Measurements from ENCODE around the gene DTHD1. TPM values are rescaled to one million over a fixed set of nuclear protein-coding genes. Genes with fewer than 3 reads are reported as not detected.

DTHD1 gene
- total RNA-seq, 1 donor from 2014 or later, result not detected

DNA sequence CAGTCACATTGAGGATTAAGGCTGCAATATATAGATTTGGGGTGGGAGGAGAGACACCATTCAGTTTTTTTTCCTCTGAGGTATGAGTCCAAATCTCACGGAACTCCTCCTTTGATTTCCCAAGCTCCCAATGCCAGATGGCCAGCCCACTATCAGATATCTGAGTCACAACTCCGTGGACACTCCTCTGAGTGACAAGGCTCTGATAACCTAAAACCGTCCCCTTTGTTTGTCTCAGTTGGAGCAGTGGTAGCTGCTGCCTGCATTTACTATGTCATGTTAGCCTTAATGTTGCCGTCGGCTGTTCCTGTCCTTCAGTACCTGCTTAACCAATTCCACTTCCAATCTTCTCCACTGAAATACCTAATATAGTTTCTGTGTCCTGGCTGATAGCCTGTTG, 107.3 kb downstream of the DTHD1 start:
- Histone ChIP-seq H3K27ac (replicated peaks) (no peak overlapping the region), H3K9me3 (replicated peaks) (no peaks in the 10 kb centered on the region), H3K4me1 (no peaks in the 10 kb centered on the region), H3K27me3 (ENCODE audit: low read depth) (peaks cover 13% of the 10 kb centered on the region), H3K36me3 (no peaks in the 10 kb centered on the region), H3K4me3 (no peak overlapping the region)
- DNase-seq, result no peak
- TF ChIP-seq, protein P1, sequence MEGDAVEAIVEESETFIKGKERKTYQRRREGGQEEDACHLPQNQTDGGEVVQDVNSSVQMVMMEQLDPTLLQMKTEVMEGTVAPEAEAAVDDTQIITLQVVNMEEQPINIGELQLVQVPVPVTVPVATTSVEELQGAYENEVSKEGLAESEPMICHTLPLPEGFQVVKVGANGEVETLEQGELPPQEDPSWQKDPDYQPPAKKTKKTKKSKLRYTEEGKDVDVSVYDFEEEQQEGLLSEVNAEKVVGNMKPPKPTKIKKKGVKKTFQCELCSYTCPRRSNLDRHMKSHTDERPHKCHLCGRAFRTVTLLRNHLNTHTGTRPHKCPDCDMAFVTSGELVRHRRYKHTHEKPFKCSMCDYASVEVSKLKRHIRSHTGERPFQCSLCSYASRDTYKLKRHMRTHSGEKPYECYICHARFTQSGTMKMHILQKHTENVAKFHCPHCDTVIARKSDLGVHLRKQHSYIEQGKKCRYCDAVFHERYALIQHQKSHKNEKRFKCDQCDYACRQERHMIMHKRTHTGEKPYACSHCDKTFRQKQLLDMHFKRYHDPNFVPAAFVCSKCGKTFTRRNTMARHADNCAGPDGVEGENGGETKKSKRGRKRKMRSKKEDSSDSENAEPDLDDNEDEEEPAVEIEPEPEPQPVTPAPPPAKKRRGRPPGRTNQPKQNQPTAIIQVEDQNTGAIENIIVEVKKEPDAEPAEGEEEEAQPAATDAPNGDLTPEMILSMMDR (IDR thresholded peaks at IDR 0.05; ENCODE audit: borderline replicate concordance), result no peak
- intact Hi-C loops (cut with micrococcal nuclease), result no loop called here

DNA sequence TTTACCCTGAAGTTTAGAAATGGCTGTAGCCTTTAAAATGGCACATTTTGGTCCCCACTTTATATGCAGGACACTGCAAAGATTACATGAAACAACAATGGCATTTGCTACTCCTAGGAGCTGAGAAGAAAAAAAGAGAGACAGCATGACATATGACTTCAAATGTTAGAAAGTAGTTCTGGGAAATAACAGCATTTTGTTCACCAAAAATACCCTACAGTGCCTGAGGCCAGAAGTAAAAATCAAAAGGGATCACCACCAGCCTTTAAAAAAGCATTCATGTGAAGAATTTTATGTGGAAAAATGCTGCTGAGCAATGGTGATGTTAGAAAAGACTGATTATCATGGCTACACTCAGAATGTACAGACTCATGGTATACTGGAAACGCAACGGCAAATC, 110.0 kb downstream of the DTHD1 start:
- no peaks in the 10 kb centered on the region for H3K36me3 ChIP-seq
- no peak overlapping the region for H3K27ac ChIP-seq (replicated peaks)
- H3K27me3 ChIP-seq (ENCODE audit: low read depth), result peaks cover 13% of the 10 kb centered on the region
- no peak overlapping the region for H3K4me3 ChIP-seq
- H3K9me3 ChIP-seq (replicated peaks), result no peaks in the 10 kb centered on the region
- no peak for DNase-seq
- intact Hi-C loops (cut with micrococcal nuclease), result no loop called here
- H3K4me1 ChIP-seq, result no peaks in the 10 kb centered on the region
- TF ChIP-seq, protein P1 (IDR thresholded peaks at IDR 0.05; ENCODE audit: borderline replicate concordance), result no peak

DNA sequence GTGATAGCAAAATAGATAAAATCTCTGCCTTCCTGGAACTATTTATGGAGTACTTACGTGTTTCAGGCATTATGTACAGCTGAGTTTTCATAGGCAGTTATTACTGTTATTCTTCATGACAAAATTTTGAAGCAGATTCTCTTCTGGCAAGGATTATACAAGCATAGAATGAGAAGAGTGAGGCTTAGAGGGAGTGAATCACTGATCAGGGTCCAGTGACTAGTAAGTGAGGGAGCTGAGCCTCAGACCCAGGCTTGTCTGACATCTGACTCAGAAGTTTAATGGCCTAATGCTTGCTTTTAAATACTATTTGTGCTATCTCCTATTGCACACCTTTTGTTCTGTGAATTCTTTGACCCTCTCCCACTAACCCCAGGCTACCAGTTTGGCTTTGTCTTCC, 110.6 kb downstream of the DTHD1 start:
- TF ChIP-seq, protein P1 (IDR thresholded peaks at IDR 0.05; ENCODE audit: borderline replicate concordance), result no peak
- H3K4me1 ChIP-seq, result no peaks in the 10 kb centered on the region
- H3K27me3 ChIP-seq (ENCODE audit: low read depth), result peaks cover 13% of the 10 kb centered on the region
- intact Hi-C loops (cut with micrococcal nuclease), result no loop called here
- no peak for DNase-seq
- no peaks in the 10 kb centered on the region for H3K36me3 ChIP-seq
- no peak overlapping the region for H3K27ac ChIP-seq (replicated peaks)
- no peaks in the 10 kb centered on the region for H3K9me3 ChIP-seq (replicated peaks)
- H3K4me3 ChIP-seq, result no peak overlapping the region

DNA sequence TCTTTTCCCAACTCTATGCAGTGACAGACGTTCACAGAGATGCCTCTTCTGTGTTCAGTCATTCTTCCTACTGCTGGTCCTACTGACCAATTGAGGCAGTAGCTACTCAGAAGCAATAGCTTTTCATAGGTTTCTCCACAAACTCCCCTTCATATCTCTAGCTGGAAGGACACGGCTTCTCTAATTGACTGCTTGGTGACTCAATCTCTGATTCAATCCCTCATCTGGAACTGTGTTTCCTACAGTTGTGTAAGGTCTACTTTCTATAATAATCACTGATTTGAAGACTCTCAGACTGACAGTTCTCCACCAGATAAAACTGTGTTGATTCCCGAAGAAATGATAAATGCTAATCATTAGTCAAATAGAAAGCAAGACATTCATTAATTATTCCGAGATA, 111.5 kb downstream of the DTHD1 start:
- H3K27ac ChIP-seq (replicated peaks), result no peak overlapping the region
- intact Hi-C loops (cut with micrococcal nuclease), result no loop called here
- H3K27me3 ChIP-seq (ENCODE audit: low read depth), result peaks cover 13% of the 10 kb centered on the region
- no peaks in the 10 kb centered on the region for H3K9me3 ChIP-seq (replicated peaks)
- no peaks in the 10 kb centered on the region for H3K4me1 ChIP-seq
- DNase-seq, result no peak
- TF ChIP-seq, protein P1 (IDR thresholded peaks at IDR 0.05; ENCODE audit: borderline replicate concordance), result no peak
- H3K36me3 ChIP-seq, result no peaks in the 10 kb centered on the region
- no peak overlapping the region for H3K4me3 ChIP-seq

Other genes with a start within 250 kb of the DTHD1 start
- 2.9 TPM for gene ARAP2, start 37.1 kb upstream of the DTHD1 start, total RNA-seq